GM12874 (cell line): ENCODE data around the gene C19orf67.
A peak's percentile ranks its signal among the peaks of the same experiment; 100 is the strongest.

Source experiments
- TF ChIP-seq, protein P1 (sequence below): IDR thresholded peaks from 2 replicates; pipeline ENCODE4 v1.5.1; 2011; ENCODE audit warnings: low read depth, mild to moderate bottlenecking, control low read depth, low read length, moderate library complexity; ENCODE audit not compliant: insufficient read depth

Gene C19orf67

DNA sequence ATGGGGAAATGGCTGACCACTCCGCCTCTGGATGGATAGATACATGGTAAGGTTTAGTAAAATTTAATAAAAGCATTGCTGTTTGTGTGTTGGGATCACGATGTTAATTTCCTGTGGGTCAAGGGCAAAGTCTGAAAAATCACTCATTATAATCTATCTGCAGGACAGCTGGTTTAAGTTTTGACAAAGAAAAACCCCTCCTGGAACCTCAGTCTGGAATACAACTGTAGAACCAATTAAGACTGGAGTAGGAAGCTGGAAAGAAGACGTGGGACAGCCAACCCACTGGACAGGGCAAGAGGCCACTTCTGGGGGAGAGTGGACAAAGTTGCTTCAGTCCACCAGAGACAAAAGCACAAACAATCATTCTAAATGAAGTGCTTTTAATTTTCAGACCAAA is 33.6 kb upstream of the C19orf67 start:
- TF ChIP-seq, protein P1, sequence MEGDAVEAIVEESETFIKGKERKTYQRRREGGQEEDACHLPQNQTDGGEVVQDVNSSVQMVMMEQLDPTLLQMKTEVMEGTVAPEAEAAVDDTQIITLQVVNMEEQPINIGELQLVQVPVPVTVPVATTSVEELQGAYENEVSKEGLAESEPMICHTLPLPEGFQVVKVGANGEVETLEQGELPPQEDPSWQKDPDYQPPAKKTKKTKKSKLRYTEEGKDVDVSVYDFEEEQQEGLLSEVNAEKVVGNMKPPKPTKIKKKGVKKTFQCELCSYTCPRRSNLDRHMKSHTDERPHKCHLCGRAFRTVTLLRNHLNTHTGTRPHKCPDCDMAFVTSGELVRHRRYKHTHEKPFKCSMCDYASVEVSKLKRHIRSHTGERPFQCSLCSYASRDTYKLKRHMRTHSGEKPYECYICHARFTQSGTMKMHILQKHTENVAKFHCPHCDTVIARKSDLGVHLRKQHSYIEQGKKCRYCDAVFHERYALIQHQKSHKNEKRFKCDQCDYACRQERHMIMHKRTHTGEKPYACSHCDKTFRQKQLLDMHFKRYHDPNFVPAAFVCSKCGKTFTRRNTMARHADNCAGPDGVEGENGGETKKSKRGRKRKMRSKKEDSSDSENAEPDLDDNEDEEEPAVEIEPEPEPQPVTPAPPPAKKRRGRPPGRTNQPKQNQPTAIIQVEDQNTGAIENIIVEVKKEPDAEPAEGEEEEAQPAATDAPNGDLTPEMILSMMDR: no peak

- TF ChIP-seq, protein P1: no peak
Observed at GRCh38 chr19:14118165-14119051, 32.8 kb upstream of the C19orf67 start.

GRCh38 chr19:14117668-14118164 is 32.1 kb upstream of the C19orf67 start, which contains the start of gene PRKACA:
Gene PRKACA (minus strand): TSS chr19:14117762. CDS start chr19:14117547, 215 bp downstream.
- TF ChIP-seq, protein P1: no peak

DNA sequence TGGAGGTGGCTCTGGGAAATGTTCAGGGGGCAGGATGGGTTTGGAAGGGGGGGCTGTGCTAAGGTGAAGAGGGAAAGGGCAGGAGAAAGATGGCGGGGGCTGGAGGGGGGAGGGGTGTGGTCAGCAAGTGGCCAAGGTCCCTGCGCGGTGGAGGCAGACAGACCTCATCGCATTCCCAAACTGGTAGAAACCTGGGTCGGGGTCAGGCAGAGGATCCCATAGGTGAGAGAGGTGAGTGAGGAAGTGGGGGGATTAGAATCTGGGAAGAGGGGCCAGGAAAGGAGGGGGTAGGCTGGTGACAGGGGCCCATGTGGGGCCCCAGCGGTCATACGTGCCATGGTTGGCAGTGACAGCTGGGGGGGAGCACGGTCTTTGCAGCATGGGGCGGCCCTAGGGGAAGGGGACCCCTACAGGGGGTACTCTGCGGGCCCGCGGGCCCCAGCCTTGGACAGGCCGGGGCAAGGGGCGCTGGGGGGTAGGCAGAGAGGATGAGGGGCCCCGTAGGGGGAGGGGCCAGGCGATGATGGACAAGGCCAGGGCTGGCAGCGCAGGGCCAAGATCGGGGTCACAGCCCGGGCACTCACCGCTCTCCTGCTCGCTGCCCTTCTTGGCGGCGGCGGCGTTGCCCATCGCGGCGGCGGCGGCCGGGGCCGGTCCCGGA is 31.5 kb upstream of the C19orf67 start:
- TF ChIP-seq, protein P1: no peak

- TF ChIP-seq, protein P1: no peak
Observed at GRCh38 chr19:14116525-14116917, 30.9 kb upstream of the C19orf67 start.

DNA sequence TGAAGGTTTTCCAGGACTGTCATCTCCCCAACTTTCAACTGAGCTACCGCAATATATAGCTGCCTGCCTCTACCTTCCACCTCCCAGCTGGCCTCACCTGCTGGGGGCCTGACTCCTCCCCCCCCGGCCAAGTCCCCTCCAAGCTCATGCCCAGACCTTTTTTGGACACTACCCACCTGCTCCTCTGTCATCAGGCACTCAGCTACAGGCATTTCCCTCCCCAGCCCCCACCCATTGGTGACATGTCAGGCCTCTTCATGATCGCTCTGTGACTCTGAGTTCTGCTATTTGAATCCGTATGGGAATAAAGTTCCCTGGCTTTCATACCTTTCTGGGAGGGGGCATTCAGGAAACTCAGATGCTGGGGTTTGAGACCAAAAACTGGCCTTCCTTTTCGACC is 30.2 kb upstream of the C19orf67 start:
- TF ChIP-seq, protein P1: no peak

DNA sequence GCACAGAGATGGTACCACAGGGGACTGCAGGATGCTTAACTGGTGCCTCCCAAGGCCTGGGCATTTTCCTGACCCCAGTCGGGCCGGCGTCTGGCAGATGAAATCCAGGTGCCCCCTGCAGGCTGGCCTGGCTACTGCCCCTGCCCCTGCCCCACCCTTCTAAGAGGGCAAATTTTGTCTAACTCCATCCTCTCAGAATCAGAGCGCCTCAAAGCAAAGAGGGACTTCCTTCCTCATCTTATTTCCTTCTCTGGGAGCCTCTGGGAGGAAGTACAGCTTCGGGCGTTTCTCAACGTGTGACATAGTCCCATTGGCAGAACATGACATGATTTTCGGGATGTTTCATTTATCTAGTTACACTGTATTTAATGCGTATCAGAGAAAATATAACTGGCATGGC is 29.3 kb upstream of the C19orf67 start:
- TF ChIP-seq, protein P1: peak; percentile 76
